AG04450 (cell line): ENCODE measurements around the gene OTULINL. TPM values are rescaled to one million over a fixed set of nuclear protein-coding genes. Genes with fewer than 3 reads are reported as not detected.

Source experiments
- CTCF ChIA-PET: fragments of 300-600, 350-600 bp; formaldehyde crosslinking; extraction: SDS; loops from one replicate; lab custom pipeline; 2022; ENCODE audit warnings: antibody characterized with exemption, inconsistent platforms; lab: Charles Lee
- POLR2A ChIA-PET: fragments of 350-600 bp; formaldehyde crosslinking; extraction: SDS; loops from one replicate; lab custom pipeline; 2021; ENCODE audit warnings: antibody characterized with exemption, inconsistent platforms; lab: Yijun Ruan, JAX
- DNase-seq: peaks from one replicate; pipeline ENCODE4 v3.0.0-alpha.2; 2011; ENCODE audit warnings: low read depth, low spot score
- H3K27ac ChIP-seq: one replicate; pipeline ENCODE4 v1.5.1; 2012; ENCODE audit warnings: low read depth, low read length, control low read depth
- H3K27me3 ChIP-seq: one replicate; pipeline ENCODE4 v1.6.0; 2012; ENCODE audit warnings: low read length; ENCODE audit not compliant: control insufficient read depth, insufficient read depth
- H3K4me3 ChIP-seq: 2 replicates; pipeline ENCODE4 v1.5.1; 2011; ENCODE audit warnings: mild to moderate bottlenecking, low read depth, low read length, control low read depth
- H3K9me3 ChIP-seq: 2 replicates; pipeline ENCODE4 v1.5.1; 2012; ENCODE audit warnings: low read length; ENCODE audit not compliant: control insufficient read depth, insufficient read depth
- polyA plus RNA-seq: library from polyadenylated mRNA; depleted of rRNA; stranded (reverse); fragments of >200 nt; gene quantifications from 2 replicates; pipeline ENCODE4 v1.2.3, GENCODE V29; 2011
- TF ChIP-seq, protein P1 (sequence below): IDR thresholded peaks from 2 replicates; pipeline ENCODE4 v1.5.1; 2011; ENCODE audit warnings: low read depth, low read length, control low read depth, inconsistent platforms

Gene OTULINL
- polyA plus RNA-seq, 1 experiment: 0.21 TPM

DNA sequence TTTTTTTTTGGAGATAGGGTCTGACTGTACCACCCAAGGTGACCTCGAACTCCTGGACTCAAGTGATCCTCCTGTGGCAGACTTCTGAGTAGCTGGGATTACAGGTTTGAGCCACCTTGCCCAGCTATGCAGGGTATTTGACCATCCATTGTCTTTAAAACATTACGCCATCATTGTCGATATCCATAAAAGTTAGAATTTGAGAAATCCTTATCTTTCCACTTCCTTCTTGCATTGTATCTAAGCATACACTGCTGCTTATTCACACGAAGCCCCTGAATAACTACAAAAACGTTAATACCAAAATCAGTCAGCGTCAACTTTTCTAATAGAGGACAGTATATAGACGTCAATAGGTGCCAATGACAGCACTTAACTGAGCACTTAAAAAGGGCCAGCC is 5.4 kb upstream of the OTULINL start:
- peaks cover 26% of the 10 kb centered on the region for H3K27me3 ChIP-seq
- no peak for DNase-seq
- H3K4me3 ChIP-seq: no peak overlapping the region
- peaks cover 3% of the 10 kb centered on the region; the same call in 1 of the 2 replicates for H3K9me3 ChIP-seq
- POLR2A ChIA-PET: no interaction called here
- CTCF ChIA-PET: no interaction called here
- no peak overlapping the region for H3K27ac ChIP-seq
- TF ChIP-seq, protein P1, sequence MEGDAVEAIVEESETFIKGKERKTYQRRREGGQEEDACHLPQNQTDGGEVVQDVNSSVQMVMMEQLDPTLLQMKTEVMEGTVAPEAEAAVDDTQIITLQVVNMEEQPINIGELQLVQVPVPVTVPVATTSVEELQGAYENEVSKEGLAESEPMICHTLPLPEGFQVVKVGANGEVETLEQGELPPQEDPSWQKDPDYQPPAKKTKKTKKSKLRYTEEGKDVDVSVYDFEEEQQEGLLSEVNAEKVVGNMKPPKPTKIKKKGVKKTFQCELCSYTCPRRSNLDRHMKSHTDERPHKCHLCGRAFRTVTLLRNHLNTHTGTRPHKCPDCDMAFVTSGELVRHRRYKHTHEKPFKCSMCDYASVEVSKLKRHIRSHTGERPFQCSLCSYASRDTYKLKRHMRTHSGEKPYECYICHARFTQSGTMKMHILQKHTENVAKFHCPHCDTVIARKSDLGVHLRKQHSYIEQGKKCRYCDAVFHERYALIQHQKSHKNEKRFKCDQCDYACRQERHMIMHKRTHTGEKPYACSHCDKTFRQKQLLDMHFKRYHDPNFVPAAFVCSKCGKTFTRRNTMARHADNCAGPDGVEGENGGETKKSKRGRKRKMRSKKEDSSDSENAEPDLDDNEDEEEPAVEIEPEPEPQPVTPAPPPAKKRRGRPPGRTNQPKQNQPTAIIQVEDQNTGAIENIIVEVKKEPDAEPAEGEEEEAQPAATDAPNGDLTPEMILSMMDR: no peak

- Histone ChIP-seq H3K27me3 (peaks cover 32% of the 10 kb centered on the region), H3K4me3 (no peak overlapping the region), H3K9me3 (peaks cover 3% of the 10 kb centered on the region; the same call in 1 of the 2 replicates), H3K27ac (no peak overlapping the region)
- ChIA-PET POLR2A (no interaction called here), CTCF (no interaction called here)
- TF ChIP-seq, protein P1: no peak
- no peak for DNase-seq
Measured at GRCh38 chr5:14577079-14577725, 4.4 kb upstream of the OTULINL start.

GRCh38 chr5:14577971-14578370 is 3.6 kb upstream of the OTULINL start:
- H3K4me3 ChIP-seq: no peak overlapping the region
- ChIA-PET POLR2A (no interaction called here), CTCF (no interaction called here)
- peaks cover 38% of the 10 kb centered on the region for H3K27me3 ChIP-seq
- H3K27ac ChIP-seq: no peak overlapping the region
- no peak for DNase-seq
- TF ChIP-seq, protein P1: no peak
- H3K9me3 ChIP-seq: peaks cover 3% of the 10 kb centered on the region; the same call in 1 of the 2 replicates

GRCh38 chr5:14579246-14579645 is 2.3 kb upstream of the OTULINL start:
- Histone ChIP-seq H3K9me3 (peaks cover 3% of the 10 kb centered on the region; the same call in 1 of the 2 replicates), H3K27me3 (peaks cover 50% of the 10 kb centered on the region), H3K4me3 (no peak overlapping the region), H3K27ac (no peak overlapping the region)
- POLR2A ChIA-PET: no interaction called here
- no peak for DNase-seq
- TF ChIP-seq, protein P1: no peak
- CTCF ChIA-PET: interaction anchor here (0.5 kb wide), 1 partner anchor 17 kb away, joined by 4 read pairs; no protein-coding TSS in a partner anchor

DNA sequence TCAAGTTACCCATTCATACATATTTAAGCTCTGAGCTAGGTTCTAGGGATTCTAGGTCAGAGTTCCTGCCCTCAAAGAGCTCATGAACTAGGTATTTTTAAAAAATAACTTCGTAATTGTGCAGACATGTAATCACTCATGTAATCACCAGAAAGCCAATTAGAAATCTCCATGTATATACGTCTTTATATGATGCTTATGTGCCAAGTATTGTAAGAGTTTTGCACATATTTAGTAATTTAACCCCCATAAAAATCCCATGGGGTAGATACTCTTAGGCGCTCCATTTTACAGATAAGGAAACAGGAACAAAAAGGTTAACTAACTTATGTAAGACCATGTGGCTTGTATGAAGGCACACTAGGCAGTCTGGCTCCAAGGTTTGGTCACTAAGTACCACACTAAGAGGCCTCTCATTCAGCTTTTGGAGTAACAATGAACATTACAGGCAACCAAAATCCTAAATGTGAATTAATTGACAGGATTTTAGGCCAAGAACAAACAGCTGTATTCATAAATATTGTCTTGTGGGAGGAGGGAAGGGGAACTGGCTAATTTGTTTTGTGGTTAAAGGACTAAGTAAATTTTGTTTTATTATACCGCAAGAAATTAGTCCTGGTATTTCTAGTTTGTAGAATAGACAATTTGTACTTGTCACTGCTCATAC is 1.7 kb upstream of the OTULINL start:
- POLR2A ChIA-PET: no interaction called here
- TF ChIP-seq, protein P1: no peak
- peaks cover 3% of the 10 kb centered on the region; the same call in 1 of the 2 replicates for H3K9me3 ChIP-seq
- DNase-seq: no peak
- no peak overlapping the region for H3K4me3 ChIP-seq
- CTCF ChIA-PET: no interaction called here
- H3K27me3 ChIP-seq: peaks cover 51% of the 10 kb centered on the region
- no peak overlapping the region for H3K27ac ChIP-seq
